Astrocyte (in vitro differentiated cells and primary cell): ENCODE measurements around the gene SFMBT2. TPM values are rescaled to one million over a fixed set of nuclear protein-coding genes. Genes with fewer than 3 reads are reported as not detected.

Source experiments
- DNase-seq: peaks from one replicate; pipeline ENCODE4 v3.0.0-alpha.2; 2010; ENCODE audit warnings: low read depth
- FAIRE-seq: peaks from 2 replicates; lab custom pipeline; 2011; peaks lifted over from hg19 to GRCh38; lab: Jason Lieb, UNC
- H2AFZ ChIP-seq: 2 replicates; pipeline ENCODE4 v1.6.0; 2012; ENCODE audit warnings: low read depth, low read length, inconsistent platforms
- H3K27ac ChIP-seq: 2 replicates; pipeline ENCODE4 v1.5.1; 2011; ENCODE audit warnings: low read depth, low read length, inconsistent platforms
- H3K27me3 ChIP-seq: 2 replicates; pipeline ENCODE4 v1.6.0; 2011; ENCODE audit warnings: low read length, inconsistent platforms; ENCODE audit not compliant: insufficient read depth
- H3K36me3 ChIP-seq: 2 replicates; pipeline ENCODE4 v1.5.1; 2011; ENCODE audit warnings: low read length, inconsistent platforms; ENCODE audit not compliant: insufficient read depth
- H3K4me1 ChIP-seq: 2 replicates; pipeline ENCODE4 v1.5.1; 2011; ENCODE audit warnings: low read length, inconsistent platforms; ENCODE audit not compliant: insufficient read depth
- H3K4me2 ChIP-seq: 2 replicates; pipeline ENCODE4 v1.6.0; 2012; ENCODE audit warnings: low read length, inconsistent platforms
- H3K4me3 ChIP-seq: 2 replicates; pipeline ENCODE4 v1.5.1; 2011; ENCODE audit warnings: low read depth, mild to moderate bottlenecking, low read length, inconsistent platforms; ENCODE audit not compliant: insufficient read depth
- H3K79me2 ChIP-seq: 2 replicates; pipeline ENCODE4 v1.6.0; 2012; ENCODE audit warnings: mild to moderate bottlenecking, low read length, inconsistent platforms; ENCODE audit not compliant: insufficient read depth
- H3K9ac ChIP-seq: 2 replicates; pipeline ENCODE4 v1.6.0; 2012; ENCODE audit warnings: mild to moderate bottlenecking, low read length, inconsistent platforms
- H3K9me3 ChIP-seq: 2 replicates; pipeline ENCODE4 v1.5.1; 2012; ENCODE audit warnings: low read depth, mild to moderate bottlenecking, low read length, inconsistent platforms; ENCODE audit not compliant: insufficient read depth
- H4K20me1 ChIP-seq: 2 replicates; pipeline ENCODE4 v1.6.0; 2012; ENCODE audit warnings: low read length, inconsistent platforms; ENCODE audit not compliant: insufficient read depth
- H3K27ac Mint-ChIP-seq: one replicate; pipeline ENCODE4 v1.8.0; 2021; ENCODE audit warnings: mild to moderate bottlenecking, mixed read lengths; ENCODE audit not compliant: unreplicated experiment
- H3K27me3 Mint-ChIP-seq: one replicate; pipeline ENCODE4 v1.8.0; 2021; ENCODE audit warnings: low read depth, mixed read lengths; ENCODE audit not compliant: unreplicated experiment
- H3K36me3 Mint-ChIP-seq: one replicate; pipeline ENCODE4 v1.8.0; 2021; ENCODE audit warnings: low read depth, mixed read lengths; ENCODE audit not compliant: unreplicated experiment
- H3K4me1 Mint-ChIP-seq: one replicate; pipeline ENCODE4 v1.8.0; 2021; ENCODE audit warnings: low read depth, mixed read lengths; ENCODE audit not compliant: unreplicated experiment
- H3K4me3 Mint-ChIP-seq: one replicate; pipeline ENCODE4 v1.8.0; 2021; ENCODE audit warnings: mild to moderate bottlenecking, moderate library complexity, mixed read lengths; ENCODE audit not compliant: unreplicated experiment
- H3K9me3 Mint-ChIP-seq: one replicate; pipeline ENCODE4 v1.8.0; 2021; ENCODE audit warnings: mild to moderate bottlenecking, mixed read lengths; ENCODE audit not compliant: unreplicated experiment
- EZH2 ChIP-seq: IDR thresholded peaks from 2 replicates; pipeline ENCODE4 v1.6.1; 2012; ENCODE audit warnings: mild to moderate bottlenecking, low read length, inconsistent platforms; ENCODE audit not compliant: insufficient read depth
- total RNA-seq: library from RNA; stranded (reverse); gene quantifications from 2 replicates; pipeline ENCODE4 v1.2.1, GENCODE V29; 2021
- TF ChIP-seq, protein P1 (sequence below): IDR thresholded peaks from 2 replicates; pipeline ENCODE4 v1.5.1; 2011; ENCODE audit warnings: low read depth, mild to moderate bottlenecking, inconsistent platforms, low read length, moderate library complexity; ENCODE audit not compliant: insufficient read depth

Gene SFMBT2
- total RNA-seq, 1 donor from 2014 or later: 3.9 TPM

DNA sequence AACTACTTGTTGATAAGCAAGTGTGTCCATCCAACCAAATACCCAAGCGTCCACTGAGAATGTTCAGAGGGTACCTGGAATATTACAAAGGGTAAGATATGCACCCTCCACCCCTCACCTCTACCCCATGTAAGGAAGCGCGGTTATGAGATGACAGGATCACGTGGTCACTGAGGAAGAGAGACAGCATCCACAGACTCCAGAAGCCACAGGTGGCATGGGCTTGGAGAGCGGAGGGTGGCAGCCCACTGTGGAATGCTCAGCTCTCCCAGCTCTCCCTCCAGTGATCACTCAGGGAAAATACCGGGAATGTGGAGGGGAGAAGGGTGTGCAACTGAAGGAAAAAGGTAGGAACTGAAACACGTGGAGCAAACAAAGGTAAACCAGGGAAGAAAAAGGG, 25.7 kb downstream of the SFMBT2 start:
- H3K4me2 ChIP-seq: no peak overlapping the region
- DNase-seq (no peak), FAIRE-seq (no peak)
- no peaks in the 10 kb centered on the region for H3K79me2 ChIP-seq
- no peak overlapping the region for H3K9ac ChIP-seq
- no peak for TF ChIP-seq EZH2
- TF ChIP-seq, protein P1, sequence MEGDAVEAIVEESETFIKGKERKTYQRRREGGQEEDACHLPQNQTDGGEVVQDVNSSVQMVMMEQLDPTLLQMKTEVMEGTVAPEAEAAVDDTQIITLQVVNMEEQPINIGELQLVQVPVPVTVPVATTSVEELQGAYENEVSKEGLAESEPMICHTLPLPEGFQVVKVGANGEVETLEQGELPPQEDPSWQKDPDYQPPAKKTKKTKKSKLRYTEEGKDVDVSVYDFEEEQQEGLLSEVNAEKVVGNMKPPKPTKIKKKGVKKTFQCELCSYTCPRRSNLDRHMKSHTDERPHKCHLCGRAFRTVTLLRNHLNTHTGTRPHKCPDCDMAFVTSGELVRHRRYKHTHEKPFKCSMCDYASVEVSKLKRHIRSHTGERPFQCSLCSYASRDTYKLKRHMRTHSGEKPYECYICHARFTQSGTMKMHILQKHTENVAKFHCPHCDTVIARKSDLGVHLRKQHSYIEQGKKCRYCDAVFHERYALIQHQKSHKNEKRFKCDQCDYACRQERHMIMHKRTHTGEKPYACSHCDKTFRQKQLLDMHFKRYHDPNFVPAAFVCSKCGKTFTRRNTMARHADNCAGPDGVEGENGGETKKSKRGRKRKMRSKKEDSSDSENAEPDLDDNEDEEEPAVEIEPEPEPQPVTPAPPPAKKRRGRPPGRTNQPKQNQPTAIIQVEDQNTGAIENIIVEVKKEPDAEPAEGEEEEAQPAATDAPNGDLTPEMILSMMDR: no peak
- H3K36me3 Mint-ChIP-seq: no peaks in the 10 kb centered on the region
- H3K4me3 Mint-ChIP-seq: no peak overlapping the region
- H3K4me3 ChIP-seq: no peak overlapping the region
- H3K27ac Mint-ChIP-seq: no peak overlapping the region
- H3K9me3 Mint-ChIP-seq: no peaks in the 10 kb centered on the region
- H3K4me1 Mint-ChIP-seq: peaks cover 4% of the 10 kb centered on the region
- H3K27me3 Mint-ChIP-seq: peaks cover 2% of the 10 kb centered on the region
- no peak overlapping the region for H3K27ac ChIP-seq
- H3K4me1 ChIP-seq: no peaks in the 10 kb centered on the region
- no peaks in the 10 kb centered on the region for H3K36me3 ChIP-seq
- no peaks in the 10 kb centered on the region for H3K9me3 ChIP-seq
- no peak overlapping the region for H2AFZ ChIP-seq
- no peaks in the 10 kb centered on the region for H3K27me3 ChIP-seq
- H4K20me1 ChIP-seq: peaks cover 6% of the 10 kb centered on the region

DNA sequence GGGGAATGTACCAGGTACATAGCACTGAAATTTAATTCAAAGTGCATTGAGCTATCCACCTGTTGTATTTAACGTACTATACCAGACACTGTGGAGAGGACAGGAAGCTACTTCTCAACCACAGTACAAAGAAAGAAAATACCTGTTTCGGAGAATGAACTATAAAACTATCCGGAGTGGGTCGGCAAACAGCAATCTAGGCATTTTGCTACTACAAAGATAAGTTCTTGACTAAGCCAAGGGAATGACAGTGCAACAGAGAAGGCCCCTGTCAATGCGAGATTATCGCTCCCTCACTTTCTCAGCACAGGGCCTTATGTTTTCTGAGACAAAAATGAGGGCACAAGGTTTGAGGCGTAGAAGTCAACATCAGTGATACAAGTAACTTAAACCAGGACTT, 27.4 kb downstream of the SFMBT2 start:
- no peak for TF ChIP-seq EZH2
- TF ChIP-seq, protein P1: no peak
- H2AFZ ChIP-seq: no peak overlapping the region
- Mint-ChIP-seq H3K4me1 (peaks cover 4% of the 10 kb centered on the region), H3K4me3 (no peak overlapping the region), H3K27ac (no peak overlapping the region), H3K27me3 (peaks cover 2% of the 10 kb centered on the region), H3K9me3 (no peaks in the 10 kb centered on the region), H3K36me3 (peaks cover 2% of the 10 kb centered on the region)
- H3K9me3 ChIP-seq: no peaks in the 10 kb centered on the region
- no peak overlapping the region for H3K9ac ChIP-seq
- H3K79me2 ChIP-seq: no peaks in the 10 kb centered on the region
- H3K27me3 ChIP-seq: no peaks in the 10 kb centered on the region
- peaks cover 6% of the 10 kb centered on the region for H4K20me1 ChIP-seq
- H3K36me3 ChIP-seq: no peaks in the 10 kb centered on the region
- no peak overlapping the region for H3K4me3 ChIP-seq
- no peak overlapping the region for H3K4me2 ChIP-seq
- H3K27ac ChIP-seq: no peak overlapping the region
- no peaks in the 10 kb centered on the region for H3K4me1 ChIP-seq
- DNase-seq: no peak
- no peak for FAIRE-seq

DNA sequence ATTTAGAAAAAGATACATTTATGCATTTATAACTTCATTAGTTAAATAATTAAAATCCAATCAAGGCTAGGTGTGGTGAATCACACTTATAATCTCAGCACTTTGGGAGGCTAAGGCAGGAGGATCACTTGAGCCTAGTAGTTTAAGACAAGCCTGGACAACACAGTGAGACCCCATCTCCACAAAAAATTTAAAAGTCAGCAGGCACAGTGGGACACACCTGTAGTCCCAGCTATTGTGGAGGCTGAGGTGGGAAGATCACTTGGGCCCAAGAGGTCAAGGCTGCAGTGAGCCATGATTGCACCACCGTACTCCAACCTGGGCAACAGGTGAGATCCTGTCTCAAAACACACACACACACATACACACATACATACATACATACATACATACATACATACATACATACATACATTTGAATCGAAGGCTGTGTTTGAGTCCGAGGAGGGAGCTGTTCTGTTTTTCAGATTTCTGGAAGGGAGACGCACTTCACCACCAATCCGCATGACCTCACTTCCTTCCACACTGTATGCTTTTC, 30.1 kb downstream of the SFMBT2 start:
- Histone ChIP-seq H3K4me2 (no peak overlapping the region), H3K79me2 (no peaks in the 10 kb centered on the region), H3K27me3 (no peaks in the 10 kb centered on the region), H3K4me1 (peaks cover 4% of the 10 kb centered on the region), H3K36me3 (no peaks in the 10 kb centered on the region), H3K9ac (no peak overlapping the region), H4K20me1 (peaks cover 9% of the 10 kb centered on the region), H3K4me3 (no peak overlapping the region), H3K27ac (no peak overlapping the region), H2AFZ (no peak overlapping the region), H3K9me3 (no peaks in the 10 kb centered on the region)
- no peak overlapping the region for H3K27ac Mint-ChIP-seq
- peaks cover 2% of the 10 kb centered on the region for H3K36me3 Mint-ChIP-seq
- no peaks in the 10 kb centered on the region for H3K9me3 Mint-ChIP-seq
- TF ChIP-seq EZH2: no peak
- TF ChIP-seq, protein P1: no peak
- DNase-seq (no peak), FAIRE-seq (no peak)
- no peaks in the 10 kb centered on the region for H3K27me3 Mint-ChIP-seq
- no peak overlapping the region for H3K4me3 Mint-ChIP-seq
- H3K4me1 Mint-ChIP-seq: peaks cover 8% of the 10 kb centered on the region
